CD14-positive monocyte (primary cell): ENCODE results near the gene STKLD1. TPM values are rescaled to one million over a fixed set of nuclear protein-coding genes. Genes with fewer than 3 reads are reported as not detected.

Experiments
- DNase-seq, 3 donors: peaks; one replicate each; pipeline ENCODE4 v3.0.0-alpha.2; 2011 to 2022
- H2AFZ ChIP-seq: 2 replicates; pipeline ENCODE4 v1.6.0; 2012; ENCODE audit warnings: mild to moderate bottlenecking, low read depth, low read length, inconsistent platforms; ENCODE audit not compliant: insufficient read depth, poor library complexity, severe bottlenecking
- H3K27ac ChIP-seq, 2 donors: 1 replicate in 1 of 2; 2 replicates in 1 of 2; pipeline ENCODE4 v1.5.1; 2012 to 2013; ENCODE audit warnings: low read length in 2 of 2, control low read depth in 1 of 2, inconsistent platforms in 1 of 2, low read depth in 1 of 2, mild to moderate bottlenecking in 1 of 2
- H3K27me3 ChIP-seq, 2 donors: one replicate each; pipeline versions ENCODE4 v1.6.0 to v1.6.1; 2011 to 2013; ENCODE audit warnings: low read length in 2 of 2; ENCODE audit not compliant: control insufficient read depth in 2 of 2, insufficient read depth in 2 of 2
- H3K36me3 ChIP-seq, 2 donors: replicated peaks in 1 of 2; 1 replicate in 1 of 2; 2 replicates in 1 of 2; pipeline versions ENCODE4 v1.5.1 to v1.6.1; 2012 to 2013; ENCODE audit warnings: low read length in 2 of 2, control low read depth in 1 of 2, inconsistent platforms in 1 of 2, mild to moderate bottlenecking in 1 of 2; ENCODE audit not compliant: insufficient read depth in 2 of 2, control insufficient read depth in 1 of 2
- H3K4me1 ChIP-seq, 2 donors: 1 replicate in 1 of 2; 2 replicates in 1 of 2; pipeline versions ENCODE4 v1.5.1 to v1.6.1; 2012 to 2013; ENCODE audit warnings: low read length in 2 of 2, control low read depth in 1 of 2, inconsistent platforms in 1 of 2, mild to moderate bottlenecking in 1 of 2, moderate library complexity in 1 of 2; ENCODE audit not compliant: insufficient read depth in 2 of 2, control insufficient read depth in 1 of 2
- H3K4me2 ChIP-seq: replicated peaks from 2 replicates; pipeline ENCODE3; 2012; ENCODE audit warnings: low read length, moderate library complexity, mild to moderate bottlenecking; ENCODE audit not compliant: poor library complexity, severe bottlenecking; ENCODE audit errors: extremely low read depth
- H3K4me3 ChIP-seq, 3 experiments: fragments of 200-600 bp in 1 of 3; sonication (generic) in 1 of 3; replicated peaks in 1 of 3; 1 replicate in 2 of 3; 2 replicates in 1 of 3; pipeline ENCODE4 v1.5.1; 2011 to 2013; ENCODE audit warnings: low read length in 3 of 3, mild to moderate bottlenecking in 3 of 3, control low read depth in 2 of 3, low read depth in 2 of 3, inconsistent platforms in 1 of 3, moderate library complexity in 1 of 3
- H3K79me2 ChIP-seq: 2 replicates; pipeline ENCODE4 v1.6.0; 2012; ENCODE audit warnings: mild to moderate bottlenecking, control low read depth, inconsistent platforms, low read length, moderate library complexity; ENCODE audit not compliant: insufficient read depth
- H3K9ac ChIP-seq: 2 replicates; pipeline ENCODE4 v1.6.0; 2017; ENCODE audit warnings: low read length, mild to moderate bottlenecking; ENCODE audit not compliant: insufficient read depth, poor library complexity, severe bottlenecking
- H3K9me3 ChIP-seq, 2 donors: replicated peaks in 1 of 2; 1 replicate in 1 of 2; 2 replicates in 1 of 2; pipeline versions ENCODE4 v1.5.1 to v1.6.1; 2012 to 2013; ENCODE audit warnings: low read length in 2 of 2, control low read depth in 1 of 2; ENCODE audit not compliant: control insufficient read depth in 1 of 2, insufficient read depth in 1 of 2
- H4K20me1 ChIP-seq: 2 replicates; pipeline ENCODE4 v1.6.0; 2012; ENCODE audit warnings: mild to moderate bottlenecking, low read length, control low read depth, moderate library complexity; ENCODE audit not compliant: insufficient read depth
- H3K27ac Mint-ChIP-seq, 7 donors: one replicate each; pipeline ENCODE4 v1.8.0; 2020; ENCODE audit warnings: mild to moderate bottlenecking in 7 of 7, mixed read lengths in 7 of 7, moderate library complexity in 6 of 7, inconsistent platforms in 2 of 7
- H3K27me3 Mint-ChIP-seq, 3 donors: one replicate each; pipeline ENCODE4 v1.8.0; 2021 to 2022; ENCODE audit warnings: low read depth in 3 of 3, mild to moderate bottlenecking in 3 of 3, mixed read lengths in 3 of 3, moderate library complexity in 3 of 3, inconsistent platforms in 1 of 3
- H3K36me3 Mint-ChIP-seq, 2 donors: one replicate each; pipeline ENCODE4 v1.8.0; 2020; ENCODE audit warnings: mixed read lengths in 2 of 2, inconsistent platforms in 1 of 2, mild to moderate bottlenecking in 1 of 2
- H3K4me1 Mint-ChIP-seq: one replicate; pipeline ENCODE4 v1.8.0; 2020; ENCODE audit warnings: mild to moderate bottlenecking, mixed read lengths
- H3K4me3 Mint-ChIP-seq, 2 donors: one replicate each; pipeline ENCODE4 v1.8.0; 2020; ENCODE audit warnings: mild to moderate bottlenecking in 2 of 2, mixed read lengths in 2 of 2, moderate library complexity in 1 of 2
- H3K9me3 Mint-ChIP-seq, 7 donors: one replicate each; pipeline ENCODE4 v1.8.0; 2020 to 2022; ENCODE audit warnings: mixed read lengths in 7 of 7, mild to moderate bottlenecking in 6 of 7, moderate library complexity in 6 of 7, inconsistent platforms in 2 of 7
- CTCF ChIP-seq: fragments of 200-600 bp; IDR thresholded peaks from one replicate; pipeline ENCODE4 v1.8.0; 2022; ENCODE audit warnings: antibody characterized with exemption, mild to moderate bottlenecking
- WGBS: methylation state at CpG from one replicate; pipeline ENCODE4 v1.1.5; 2013; ENCODE audit warnings: missing lambda C conversion rate; ENCODE audit not compliant: insufficient coverage; 5-methylcytosine and 5-hydroxymethylcytosine counted together
- intact Hi-C, 2 donors: fragments of 100-400 bp; cut with micrococcal nuclease; formaldehyde crosslinking; loops; one replicate each; pipeline versions ENCODE4 v1.15.0 to v1.15.1; 2023
- polyA plus RNA-seq, 3 donors: library from polyadenylated mRNA; depleted of rRNA in 1 of 3; unstranded in 2 of 3; stranded (reverse) in 1 of 3; fragments of 300-500 nt in 2 of 3; fragments of >200 nt in 1 of 3; fragmentation: Illumina TruSeq in 2 of 3; gene quantifications; 1 replicate in 2 of 3; 2 replicates in 1 of 3; pipeline ENCODE4 v1.2.3, GENCODE V29; 2012 to 2021

STKLD1 gene
- polyA plus RNA-seq, 3 donors, result 0.27 TPM; not detected in 2

- Histone ChIP-seq H4K20me1 (no peaks in the 10 kb centered on the region), H3K4me1 (no peaks in the 10 kb centered on the region), H3K27me3 (no peaks in the 10 kb centered on the region), H3K79me2 (no peaks in the 10 kb centered on the region), H3K9ac (no peak overlapping the region), H3K9me3 (no peaks in the 10 kb centered on the region), H3K4me3 (no peak overlapping the region), H2AFZ (no peak overlapping the region), H3K4me2 (no peak overlapping the region), H3K27ac (no peak overlapping the region), H3K36me3 (no peaks in the 10 kb centered on the region)
- Mint-ChIP-seq H3K36me3 (no peaks in the 10 kb centered on the region), H3K27ac (no peak overlapping the region), H3K4me1 (no peaks in the 10 kb centered on the region), H3K4me3 (no peak overlapping the region), H3K27me3 (peaks cover 2 to 6% (median 3%) of the 10 kb centered on the region in 3 donors), H3K9me3 (no peaks in the 10 kb centered on the region)
- DNase-seq, result no peak
- 96% methylated on average over 13 of the region's 13 CpGs for WGBS
- intact Hi-C loops, result no loop called here
- no peak for TF ChIP-seq CTCF
Measured at GRCh38 chr9:133386338-133386737, 10.2 kb downstream of the STKLD1 start.

GRCh38 chr9:133387680-133388079 is 11.5 kb downstream of the STKLD1 start:
- H3K36me3 ChIP-seq, result no peaks in the 10 kb centered on the region
- WGBS, result 95% methylated on average over 8 of the region's 9 CpGs
- H3K27me3 ChIP-seq, result no peaks in the 10 kb centered on the region
- no peak overlapping the region for H3K27ac ChIP-seq
- H3K27me3 Mint-ChIP-seq, result peaks cover 2 to 6% (median 5%) of the 10 kb centered on the region in 3 donors
- H3K4me1 Mint-ChIP-seq, result no peaks in the 10 kb centered on the region
- no peak overlapping the region for H3K9ac ChIP-seq
- H2AFZ ChIP-seq, result no peak overlapping the region
- H3K79me2 ChIP-seq, result no peaks in the 10 kb centered on the region
- H3K9me3 Mint-ChIP-seq, result peaks cover 0 to 3% (median 0%) of the 10 kb centered on the region in 7 donors
- H3K9me3 ChIP-seq, result no peaks in the 10 kb centered on the region
- no peak overlapping the region for H3K4me3 Mint-ChIP-seq
- H3K27ac Mint-ChIP-seq, result no peak overlapping the region
- no peaks in the 10 kb centered on the region for H3K36me3 Mint-ChIP-seq
- H3K4me3 ChIP-seq, result no peak overlapping the region
- H3K4me1 ChIP-seq, result no peaks in the 10 kb centered on the region
- H3K4me2 ChIP-seq, result no peak overlapping the region
- intact Hi-C loops, result no loop called here
- no peak for DNase-seq
- H4K20me1 ChIP-seq, result no peaks in the 10 kb centered on the region
- TF ChIP-seq CTCF, result no peak
